ENCODE measurements around the gene LRRC4C.

GRCh38 chr11:41404109-41404508 is 55.3 kb downstream of the LRRC4C start:
- TF ChIP-seq SPI1 (IDR thresholded peaks at IDR 0.05; ENCODE audit: low read depth, low read length) = no peak
- TF ChIP-seq TAF1 (IDR thresholded peaks at IDR 0.05; ENCODE audit: low read depth, low read length) = no peak
- TF ChIP-seq POLR2AphosphoS5 (IDR thresholded peaks at IDR 0.05; ENCODE audit: low read depth, low read length) = no peak
- no peak for TF ChIP-seq POLR2A (IDR thresholded peaks at IDR 0.05; ENCODE audit: low read depth, low read length)
- TF ChIP-seq PAX5 (IDR thresholded peaks at IDR 0.05; ENCODE audit: insufficient read depth, low read length, severe bottlenecking) = no peak
- TF ChIP-seq POU2F2 (IDR thresholded peaks at IDR 0.05; ENCODE audit: low read depth, low read length) = no peak

All from GM12891 (cell line).